HepG2 (cell line): ENCODE data around the gene POLR3E. TPM values are rescaled to one million over a fixed set of nuclear protein-coding genes. Genes with fewer than 3 reads are reported as not detected.

Experiments used
- AGO2 ChIP-seq: fragments of 200-400 bp; formaldehyde crosslinking; optimal IDR thresholded peaks from 2 replicates; pipeline ENCODE3; 2017; ENCODE audit warnings: mild to moderate bottlenecking, low read depth, low read length, moderate library complexity
- FOXM1 ChIP-seq: sonication (generic); formaldehyde crosslinking; IDR thresholded peaks from 2 replicates; pipeline ENCODE4 v1.5.0; 2020; ENCODE audit warnings: missing genetic modification reagents
- FOXO4 ChIP-seq: sonication (generic); formaldehyde crosslinking; conservative IDR thresholded peaks from 2 replicates; pipeline ENCODE4 v1.8.1; 2023; ENCODE audit warnings: missing genetic modification reagents
- NCOA2 ChIP-seq: sonication (generic); formaldehyde crosslinking; IDR thresholded peaks from 2 replicates; pipeline ENCODE4 v1.8.0; 2022; ENCODE audit warnings: inconsistent platforms
- NFKB2 ChIP-seq: sonication (generic); formaldehyde crosslinking; IDR thresholded peaks from 2 replicates; pipeline ENCODE4 v1.4.0; 2020; ENCODE audit warnings: missing genetic modification reagents, borderline replicate concordance
- RAD21 ChIP-seq: fragments of 450-650 bp; formaldehyde crosslinking; IDR thresholded peaks from 2 replicates; pipeline ENCODE4 v1.5.0; 2020; ENCODE audit warnings: mild to moderate bottlenecking
- TGIF2 ChIP-seq: IDR thresholded peaks from 2 replicates; pipeline ENCODE4 v1.6.1; 2016; ENCODE audit warnings: control low read depth, missing compliant biosample characterization
- ZFP37 ChIP-seq: sonication (generic); formaldehyde crosslinking; IDR thresholded peaks from 2 replicates; pipeline ENCODE4 v1.4.0; 2020; ENCODE audit warnings: missing genetic modification reagents, borderline replicate concordance
- ZNF264 ChIP-seq: sonication (generic); formaldehyde crosslinking; IDR thresholded peaks from 2 replicates; pipeline ENCODE4 v1.4.0; 2020; ENCODE audit warnings: missing genetic modification reagents
- ZNF329 ChIP-seq: sonication (generic); formaldehyde crosslinking; IDR thresholded peaks from 2 replicates; pipeline ENCODE4 v1.9.0; 2021; ENCODE audit warnings: low read depth, mild to moderate bottlenecking, missing genetic modification reagents
- ZNF563 ChIP-seq: sonication (generic); formaldehyde crosslinking; IDR thresholded peaks from 2 replicates; pipeline ENCODE4 v1.8.0; 2022; ENCODE audit warnings: mild to moderate bottlenecking, moderate library complexity, missing genetic modification reagents
- ZNF674 ChIP-seq: sonication (generic); formaldehyde crosslinking; IDR thresholded peaks from 2 replicates; pipeline ENCODE4 v1.5.0; 2020; ENCODE audit warnings: low read depth, mild to moderate bottlenecking, missing genetic modification reagents
- ZNF704 ChIP-seq: sonication (generic); formaldehyde crosslinking; IDR thresholded peaks from 2 replicates; pipeline ENCODE4 v1.8.1; 2023; ENCODE audit warnings: mild to moderate bottlenecking, inconsistent platforms, moderate library complexity, missing genetic modification reagents, borderline replicate concordance
- ZNF737 ChIP-seq: sonication (generic); formaldehyde crosslinking; IDR thresholded peaks from 2 replicates; pipeline ENCODE4 v1.5.0; 2020; ENCODE audit warnings: missing genetic modification reagents, mild to moderate bottlenecking, borderline replicate concordance
- ZNF839 ChIP-seq: sonication (generic); formaldehyde crosslinking; IDR thresholded peaks from 2 replicates; pipeline ENCODE4 v1.4.0; 2020; ENCODE audit warnings: missing genetic modification reagents, mild to moderate bottlenecking, borderline replicate concordance
- ZNF883 ChIP-seq: sonication (generic); formaldehyde crosslinking; IDR thresholded peaks from 2 replicates; pipeline ENCODE4 v1.5.1; 2020; ENCODE audit warnings: mild to moderate bottlenecking, missing genetic modification reagents; ENCODE audit errors: not compliant biosample characterization
- ZNF891 ChIP-seq: sonication (generic); formaldehyde crosslinking; IDR thresholded peaks from 2 replicates; pipeline ENCODE4 v1.5.0; 2020; ENCODE audit warnings: mild to moderate bottlenecking, missing genetic modification reagents
- polyA plus RNA-seq, 8 experiments: library from polyadenylated mRNA; depleted of rRNA in 3 of 8; stranded (reverse) in 7 of 8; unstranded in 1 of 8; fragments of >200 nt; fragmentation: Illumina TruSeq in 4 of 8; extraction: Trizol in 4 of 8; gene quantifications; 2 replicates each; pipeline versions ENCODE4 v1.2.1 to v1.2.3, GENCODE V29; 2011 to 2016; ENCODE audit warnings: low read depth in 4 of 8, missing spikeins in 1 of 8, mixed read lengths in 1 of 8; ENCODE audit not compliant: insufficient read depth in 1 of 8
- total RNA-seq, 5 experiments: library from RNA; depleted of rRNA; stranded (reverse); fragments of >200 nt; fragmentation: Illumina TruSeq; extraction: Trizol; gene quantifications; 2 replicates each; pipeline ENCODE4 v1.2.3, GENCODE V29; 2016; ENCODE audit warnings: low read depth in 1 of 5
- TF ChIP-seq, protein P1 (sequence below): sonication (generic); formaldehyde crosslinking; IDR thresholded peaks from 2 replicates; pipeline ENCODE4 v1.5.1; 2020; ENCODE audit warnings: missing genetic modification reagents, mild to moderate bottlenecking, borderline replicate concordance
- TF ChIP-seq, protein P2 (sequence below), 2 experiments: fragments of 450-650 bp in 1 of 2; sonication (generic) in 1 of 2; formaldehyde crosslinking; IDR thresholded peaks; 2 replicates each; pipeline versions ENCODE4 v1.5.0 to v1.8.0; 2020 to 2022; ENCODE audit warnings: mild to moderate bottlenecking in 1 of 2, missing genetic modification reagents in 1 of 2
- TF ChIP-seq, protein P3 (sequence below): sonication (generic); formaldehyde crosslinking; IDR thresholded peaks from 2 replicates; pipeline ENCODE4 v1.4.0; 2020; ENCODE audit warnings: low read depth, mild to moderate bottlenecking, missing genetic modification reagents
- TF ChIP-seq, protein P4 (sequence below): sonication (generic); formaldehyde crosslinking; IDR thresholded peaks from 2 replicates; pipeline ENCODE4 v1.5.0; 2020; ENCODE audit warnings: mild to moderate bottlenecking, missing genetic modification reagents

The POLR3E gene
- total and polyA plus RNA-seq, 2 of the 13 experiments (the other 11 are each of a cell fraction or from before 2014, with no cell fraction given) = 135 to 262 TPM

- 0 out of 2 replicates have a peak, but pooled peaks have one; percentile 24 for TF ChIP-seq FOXO4 (CRISPR knock-in tag)
- no peak for TF ChIP-seq ZNF891
- 0 out of 2 replicates have a peak, but pooled peaks have one; percentile 10 for TF ChIP-seq ZNF737
- TF ChIP-seq NFKB2 (CRISPR knock-in tag) = peak; percentile 32; the same call in 1 of the 2 replicates
- TF ChIP-seq, protein P1, sequence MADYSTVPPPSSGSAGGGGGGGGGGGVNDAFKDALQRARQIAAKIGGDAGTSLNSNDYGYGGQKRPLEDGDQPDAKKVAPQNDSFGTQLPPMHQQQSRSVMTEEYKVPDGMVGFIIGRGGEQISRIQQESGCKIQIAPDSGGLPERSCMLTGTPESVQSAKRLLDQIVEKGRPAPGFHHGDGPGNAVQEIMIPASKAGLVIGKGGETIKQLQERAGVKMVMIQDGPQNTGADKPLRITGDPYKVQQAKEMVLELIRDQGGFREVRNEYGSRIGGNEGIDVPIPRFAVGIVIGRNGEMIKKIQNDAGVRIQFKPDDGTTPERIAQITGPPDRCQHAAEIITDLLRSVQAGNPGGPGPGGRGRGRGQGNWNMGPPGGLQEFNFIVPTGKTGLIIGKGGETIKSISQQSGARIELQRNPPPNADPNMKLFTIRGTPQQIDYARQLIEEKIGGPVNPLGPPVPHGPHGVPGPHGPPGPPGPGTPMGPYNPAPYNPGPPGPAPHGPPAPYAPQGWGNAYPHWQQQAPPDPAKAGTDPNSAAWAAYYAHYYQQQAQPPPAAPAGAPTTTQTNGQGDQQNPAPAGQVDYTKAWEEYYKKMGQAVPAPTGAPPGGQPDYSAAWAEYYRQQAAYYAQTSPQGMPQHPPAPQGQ (CRISPR knock-in tag) = 0 out of 2 replicates have a peak, but pooled peaks have one; percentile 18
- TF ChIP-seq ZNF674 (CRISPR knock-in tag) = no peak
- no peak for TF ChIP-seq ZNF839 (CRISPR knock-in tag)
- no peak for TF ChIP-seq NCOA2
- TF ChIP-seq ZNF563 (CRISPR knock-in tag) = no peak
- TF ChIP-seq, protein P2, sequence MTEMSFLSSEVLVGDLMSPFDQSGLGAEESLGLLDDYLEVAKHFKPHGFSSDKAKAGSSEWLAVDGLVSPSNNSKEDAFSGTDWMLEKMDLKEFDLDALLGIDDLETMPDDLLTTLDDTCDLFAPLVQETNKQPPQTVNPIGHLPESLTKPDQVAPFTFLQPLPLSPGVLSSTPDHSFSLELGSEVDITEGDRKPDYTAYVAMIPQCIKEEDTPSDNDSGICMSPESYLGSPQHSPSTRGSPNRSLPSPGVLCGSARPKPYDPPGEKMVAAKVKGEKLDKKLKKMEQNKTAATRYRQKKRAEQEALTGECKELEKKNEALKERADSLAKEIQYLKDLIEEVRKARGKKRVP (CRISPR knock-in tag; IDR thresholded peaks at IDR 0.05) = no peak
- TF ChIP-seq ZFP37 (CRISPR knock-in tag) = peak; percentile 16; the same call in 1 of the 2 replicates
- TF ChIP-seq ZNF704 (CRISPR knock-in tag) = no peak
- peak; percentile 28 for TF ChIP-seq AGO2
- TF ChIP-seq, protein P3, sequence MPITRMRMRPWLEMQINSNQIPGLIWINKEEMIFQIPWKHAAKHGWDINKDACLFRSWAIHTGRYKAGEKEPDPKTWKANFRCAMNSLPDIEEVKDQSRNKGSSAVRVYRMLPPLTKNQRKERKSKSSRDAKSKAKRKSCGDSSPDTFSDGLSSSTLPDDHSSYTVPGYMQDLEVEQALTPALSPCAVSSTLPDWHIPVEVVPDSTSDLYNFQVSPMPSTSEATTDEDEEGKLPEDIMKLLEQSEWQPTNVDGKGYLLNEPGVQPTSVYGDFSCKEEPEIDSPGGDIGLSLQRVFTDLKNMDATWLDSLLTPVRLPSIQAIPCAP (CRISPR knock-in tag) = no peak
- no peak for TF ChIP-seq TGIF2 (CRISPR knock-in tag)
- TF ChIP-seq ZNF883 (CRISPR knock-in tag) = peak; percentile 40
- TF ChIP-seq, protein P4, sequence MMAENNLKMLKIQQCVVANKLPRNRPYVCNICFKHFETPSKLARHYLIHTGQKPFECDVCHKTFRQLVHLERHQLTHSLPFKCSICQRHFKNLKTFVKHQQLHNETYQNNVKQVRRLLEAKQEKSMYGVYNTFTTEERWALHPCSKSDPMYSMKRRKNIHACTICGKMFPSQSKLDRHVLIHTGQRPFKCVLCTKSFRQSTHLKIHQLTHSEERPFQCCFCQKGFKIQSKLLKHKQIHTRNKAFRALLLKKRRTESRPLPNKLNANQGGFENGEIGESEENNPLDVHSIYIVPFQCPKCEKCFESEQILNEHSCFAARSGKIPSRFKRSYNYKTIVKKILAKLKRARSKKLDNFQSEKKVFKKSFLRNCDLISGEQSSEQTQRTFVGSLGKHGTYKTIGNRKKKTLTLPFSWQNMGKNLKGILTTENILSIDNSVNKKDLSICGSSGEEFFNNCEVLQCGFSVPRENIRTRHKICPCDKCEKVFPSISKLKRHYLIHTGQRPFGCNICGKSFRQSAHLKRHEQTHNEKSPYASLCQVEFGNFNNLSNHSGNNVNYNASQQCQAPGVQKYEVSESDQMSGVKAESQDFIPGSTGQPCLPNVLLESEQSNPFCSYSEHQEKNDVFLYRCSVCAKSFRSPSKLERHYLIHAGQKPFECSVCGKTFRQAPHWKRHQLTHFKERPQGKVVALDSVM = no peak
- TF ChIP-seq ZNF329 = no peak
- TF ChIP-seq RAD21 (CRISPR knock-in tag) = no peak
- no peak for TF ChIP-seq ZNF264 (CRISPR knock-in tag)
- TF ChIP-seq FOXM1 = 0 out of 2 replicates have a peak, but pooled peaks have one; percentile 27
These were observed 24.8 kb downstream of the POLR3E start (continued) for GRCh38 chr16:22322021-22322471.
